ENCODE data around the gene AFF1.

The AFF1 gene

GRCh38 chr4:87152310-87153041, 217.7 kb downstream of the AFF1 start:
- no peak for DNase-seq (ENCODE audit: low spot score)

- DNase-seq (ENCODE audit: low spot score): no peak
Measured at GRCh38 chr4:87153078-87153870, 218.5 kb downstream of the AFF1 start.

GRCh38 chr4:87165892-87166291, 231.1 kb downstream of the AFF1 start:
- no peak for DNase-seq (ENCODE audit: low spot score)

GRCh38 chr4:87166296-87166854, 231.6 kb downstream of the AFF1 start:
- no peak for DNase-seq (ENCODE audit: low spot score)

GRCh38 chr4:87171944-87172343, 237.1 kb downstream of the AFF1 start:
- no peak for DNase-seq (ENCODE audit: low spot score)

GRCh38 chr4:87174672-87175071, 239.9 kb downstream of the AFF1 start:
- no peak for DNase-seq (ENCODE audit: low spot score)

GRCh38 chr4:87179751-87180150, 244.9 kb downstream of the AFF1 start:
- no peak for DNase-seq (ENCODE audit: low spot score)

GRCh38 chr4:87180767-87181166, 246.0 kb downstream of the AFF1 start:
- DNase-seq (ENCODE audit: low spot score): no peak

- no peak for DNase-seq (ENCODE audit: low spot score)
Measured at GRCh38 chr4:87185146-87185870, 250.5 kb downstream of the AFF1 start.

- DNase-seq (ENCODE audit: low spot score): no peak
Measured at GRCh38 chr4:87188048-87188447, 253.2 kb downstream of the AFF1 start.

GRCh38 chr4:87188932-87189331, 254.1 kb downstream of the AFF1 start:
- no peak for DNase-seq (ENCODE audit: low spot score)
